CMK (cell line): Measurements from ENCODE around the gene HIGD1A.
"Not testable (repeated sequence)": the region's sequence is repeated elsewhere in the genome, so short reads cannot be mapped to it uniquely, and the experiment has no call there.

Experiments used
- DNase-seq: peaks from one replicate; pipeline ENCODE4 v3.0.0-alpha.2; 2010; ENCODE audit warnings: low read depth

The HIGD1A gene

DNA sequence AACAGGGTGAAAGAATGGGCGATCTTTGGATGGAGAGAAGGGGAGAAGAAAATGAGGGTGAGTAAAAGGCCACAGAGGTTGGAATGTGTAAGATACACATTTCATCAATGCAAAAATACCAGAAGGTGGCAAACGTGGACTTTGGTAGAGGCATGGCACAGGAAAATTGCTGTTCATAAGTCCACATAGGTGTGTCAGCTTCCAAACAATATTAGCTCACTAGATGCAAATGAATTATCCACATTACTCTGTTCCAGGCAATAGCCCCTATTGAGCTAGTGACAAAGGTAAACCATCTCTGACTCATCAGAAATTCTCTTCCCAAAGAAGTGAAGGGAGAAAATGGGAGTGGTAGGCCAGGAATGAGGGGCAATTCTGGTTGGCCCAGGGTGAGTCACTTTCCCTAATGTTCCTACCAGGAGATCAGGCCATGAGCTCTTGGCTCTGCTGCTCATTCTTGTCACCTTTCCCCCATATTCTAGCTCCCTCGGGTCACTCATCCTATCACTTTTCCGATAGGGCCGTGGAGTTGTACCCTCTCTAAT lies 24.9 kb upstream of the HIGD1A start:
- DNase-seq: no peak

DNA sequence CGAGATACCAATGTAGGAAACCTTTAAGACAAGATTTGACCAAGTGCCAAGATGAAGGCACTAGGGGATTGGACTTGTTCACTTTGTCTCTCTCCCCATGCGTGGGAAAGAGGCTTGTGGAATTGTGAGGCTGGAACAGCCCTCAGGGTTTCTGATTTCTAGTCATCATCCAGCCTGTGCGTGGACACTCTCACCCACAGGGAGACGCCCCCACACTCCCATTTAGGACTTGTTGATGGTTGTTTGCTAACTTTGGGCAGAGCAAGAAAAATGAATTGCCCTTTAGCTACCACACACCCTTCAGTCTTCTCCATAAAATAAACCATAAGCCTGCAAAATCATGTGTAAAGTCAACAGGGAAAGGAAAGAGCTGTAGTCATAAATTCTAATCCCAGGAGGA lies 23.4 kb upstream of the HIGD1A start:
- DNase-seq: no peak

GRCh38 chr3:42827023-42827422 lies 22.7 kb upstream of the HIGD1A start:
- no peak for DNase-seq

- no peak for DNase-seq
These were observed 21.9 kb upstream of the HIGD1A start for GRCh38 chr3:42826141-42826540.

DNA sequence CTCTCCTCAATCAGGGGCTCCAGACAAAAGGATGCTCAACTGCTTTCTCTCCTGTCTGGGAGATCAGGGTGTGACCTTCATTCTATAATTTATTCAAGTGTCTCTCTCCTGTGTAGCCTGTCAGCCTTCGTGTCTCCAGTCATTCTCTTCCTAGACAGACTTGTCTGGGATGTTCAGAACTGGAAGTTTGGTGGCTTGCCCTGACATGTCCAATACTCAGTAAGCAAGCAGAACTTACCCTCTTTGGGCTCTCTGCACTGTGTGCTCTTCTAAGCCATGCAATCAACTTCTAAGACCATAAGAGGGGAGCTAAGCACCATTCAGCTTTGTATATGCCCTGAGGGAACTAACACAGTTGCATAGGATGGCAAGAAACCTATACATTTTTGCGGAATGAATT lies 19.1 kb upstream of the HIGD1A start:
- no peak for DNase-seq

DNA sequence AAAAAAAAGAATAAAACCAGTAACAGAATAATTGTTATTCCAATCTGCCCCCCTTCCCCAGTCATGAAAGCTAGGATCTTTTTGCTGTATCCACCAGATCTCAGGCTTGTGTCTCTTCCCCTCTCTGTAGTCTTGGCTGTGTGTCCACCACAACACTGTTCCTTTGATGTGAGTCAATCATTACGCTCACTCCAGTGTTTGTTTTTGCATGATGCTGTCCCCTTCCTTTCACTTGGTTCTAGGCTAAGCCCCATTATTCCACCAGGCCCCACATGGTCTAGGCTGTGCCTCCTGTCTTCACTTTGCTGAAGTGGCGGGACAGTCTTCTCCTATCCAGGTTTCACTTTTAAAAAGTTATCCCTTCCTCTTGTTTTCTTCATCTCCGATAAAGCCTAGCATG lies 18.5 kb upstream of the HIGD1A start:
- no peak for DNase-seq

- no peak for DNase-seq
These were observed 16.4 kb upstream of the HIGD1A start for GRCh38 chr3:42820746-42821051.

GRCh38 chr3:42819351-42819965 lies 15.2 kb upstream of the HIGD1A start:
- no peak for DNase-seq

DNA sequence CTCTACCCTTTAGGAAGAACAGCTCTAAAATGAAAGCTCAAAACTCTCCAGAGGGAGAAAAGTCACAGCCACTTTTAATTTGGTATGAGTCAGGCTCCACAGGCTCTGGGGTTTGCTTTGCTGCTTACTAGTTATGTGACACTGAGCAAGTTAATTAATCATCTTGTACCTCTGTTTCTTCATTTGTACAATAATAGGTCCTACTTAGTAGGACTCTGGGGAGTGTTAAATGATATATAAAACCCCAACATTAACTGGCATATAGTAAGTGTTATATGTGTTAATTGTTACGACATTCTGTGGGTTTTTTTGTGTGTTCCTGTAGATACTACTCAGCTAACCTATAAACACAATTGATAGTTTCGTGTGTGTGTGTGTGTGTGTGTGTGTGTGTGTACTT lies 11.5 kb upstream of the HIGD1A start:
- DNase-seq: no peak

GRCh38 chr3:42814914-42815507 lies 10.7 kb upstream of the HIGD1A start:
- no peak for DNase-seq

- DNase-seq: no peak
These were observed 10.0 kb upstream of the HIGD1A start for GRCh38 chr3:42814246-42814645.

DNA sequence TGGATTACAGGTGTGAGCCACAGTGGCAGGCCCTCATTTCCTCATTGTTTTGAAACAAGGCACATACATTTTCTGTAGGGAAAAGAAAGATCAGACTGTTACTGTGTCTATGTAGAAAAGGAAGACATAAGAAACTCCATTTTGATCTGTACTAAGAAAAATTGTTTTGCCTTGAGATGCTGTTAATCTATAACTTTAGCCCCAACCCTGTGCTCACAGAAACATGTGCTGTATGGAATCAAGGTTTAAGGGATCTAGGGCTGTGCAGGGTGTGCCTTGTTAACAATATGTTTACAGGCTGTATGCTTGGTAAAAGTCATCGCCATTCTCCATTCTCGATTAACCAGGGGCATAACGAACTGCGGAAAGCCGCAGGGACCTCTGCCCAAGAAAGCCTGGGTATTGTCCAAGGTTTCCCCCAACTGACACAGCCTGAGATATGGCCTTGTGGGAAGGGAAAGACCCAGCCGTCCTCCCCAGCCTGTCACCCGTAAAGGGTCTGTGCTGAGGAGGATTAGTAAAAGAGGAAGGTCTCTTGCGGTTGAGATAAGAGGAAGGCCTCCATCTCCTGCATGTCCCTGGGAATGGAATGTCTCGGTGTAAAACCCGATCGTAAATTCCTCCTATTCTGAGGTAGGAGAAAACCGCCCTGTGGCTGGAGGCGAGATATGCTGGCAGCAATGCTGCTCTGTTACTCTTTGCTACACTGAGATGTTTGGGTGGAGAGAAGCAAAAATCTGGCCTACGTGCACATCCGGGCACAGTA lies 7.0 kb upstream of the HIGD1A start:
- DNase-seq: peak; percentile 64

DNA sequence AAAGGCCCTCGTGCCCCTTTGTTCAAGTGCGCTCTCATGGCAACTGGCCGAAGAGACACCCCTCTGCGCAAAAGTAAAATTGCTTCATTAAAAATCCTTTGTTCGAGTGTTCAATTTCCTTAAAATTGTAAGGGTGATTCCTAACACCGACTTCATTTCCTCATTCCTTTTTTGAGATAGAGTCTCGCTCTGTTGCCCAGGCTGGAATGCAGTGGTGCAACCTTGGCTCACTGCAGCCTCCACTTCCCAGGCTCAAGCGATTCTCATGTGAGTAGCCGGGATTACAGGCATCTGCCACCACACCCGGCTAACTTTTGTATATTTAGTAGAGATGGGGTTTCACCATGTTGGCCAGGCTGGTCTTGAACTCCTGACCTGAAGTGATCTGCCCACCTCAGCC lies 6.4 kb upstream of the HIGD1A start:
- DNase-seq: not testable (repeated sequence)

GRCh38 chr3:42809202-42809601 lies 4.9 kb upstream of the HIGD1A start, which contains the start of gene ACKR2:
Gene ACKR2 (plus strand): TSS chr3:42809445. CDS start chr3:42864503, 55,058 bp downstream.
- DNase-seq: no peak

DNA sequence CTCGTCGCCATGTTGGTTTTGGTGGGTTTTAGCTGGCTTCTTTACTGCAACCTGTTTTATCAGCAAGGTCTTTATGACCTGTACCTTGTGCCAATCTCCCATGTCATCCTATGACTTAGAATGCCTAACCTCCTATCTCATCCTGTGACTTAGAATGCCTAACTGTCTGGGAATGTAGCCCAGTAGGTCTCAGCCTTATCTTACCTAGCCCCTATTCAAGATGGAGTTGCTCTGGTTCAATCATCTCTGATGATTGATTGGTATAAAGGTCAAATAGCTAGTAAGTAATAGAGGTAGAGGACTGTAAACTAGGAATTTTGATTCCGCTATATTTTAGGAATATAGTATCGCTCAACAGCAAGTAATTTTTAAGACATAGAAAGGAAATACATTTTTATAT lies 3.6 kb upstream of the HIGD1A start:
- DNase-seq: no peak

DNA sequence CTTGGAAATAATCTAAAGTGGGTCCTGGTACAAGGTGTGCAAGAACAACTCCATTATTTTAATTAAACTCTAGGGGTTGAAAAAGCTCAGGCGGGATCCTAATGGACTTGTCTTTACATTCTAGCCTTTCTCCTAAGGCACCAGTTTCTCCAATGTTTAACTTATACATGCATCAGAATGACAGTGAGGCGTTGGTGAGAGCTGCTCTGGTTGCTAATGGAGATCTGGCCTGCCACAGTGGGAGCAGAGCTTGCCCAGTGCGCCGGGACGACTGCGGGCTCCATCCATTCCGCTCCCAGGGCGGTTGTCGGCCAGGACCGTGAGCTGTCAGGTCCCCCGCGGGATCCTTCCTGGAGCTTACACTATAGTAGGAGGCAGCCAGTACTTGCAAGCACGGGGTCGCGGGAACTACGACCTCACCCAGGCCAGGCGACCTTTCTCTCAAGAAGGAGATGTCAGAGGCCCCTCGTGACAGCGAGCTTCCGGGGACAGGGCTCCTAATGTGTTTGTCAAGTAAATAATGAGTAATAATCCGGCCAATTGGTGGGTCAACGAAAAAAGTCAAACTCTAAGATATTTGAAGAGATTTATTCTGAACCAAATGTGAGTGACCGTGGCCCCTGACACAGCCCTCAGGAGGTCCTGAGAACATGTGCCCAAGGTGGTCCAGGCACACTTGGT lies 991 bp upstream of the HIGD1A start:
- DNase-seq: no peak

GRCh38 chr3:42804831-42805132 lies 492 bp upstream of the HIGD1A start:
- DNase-seq: no peak

- DNase-seq: no peak
These were observed 730 bp downstream of the HIGD1A start for GRCh38 chr3:42803414-42804105.

DNA sequence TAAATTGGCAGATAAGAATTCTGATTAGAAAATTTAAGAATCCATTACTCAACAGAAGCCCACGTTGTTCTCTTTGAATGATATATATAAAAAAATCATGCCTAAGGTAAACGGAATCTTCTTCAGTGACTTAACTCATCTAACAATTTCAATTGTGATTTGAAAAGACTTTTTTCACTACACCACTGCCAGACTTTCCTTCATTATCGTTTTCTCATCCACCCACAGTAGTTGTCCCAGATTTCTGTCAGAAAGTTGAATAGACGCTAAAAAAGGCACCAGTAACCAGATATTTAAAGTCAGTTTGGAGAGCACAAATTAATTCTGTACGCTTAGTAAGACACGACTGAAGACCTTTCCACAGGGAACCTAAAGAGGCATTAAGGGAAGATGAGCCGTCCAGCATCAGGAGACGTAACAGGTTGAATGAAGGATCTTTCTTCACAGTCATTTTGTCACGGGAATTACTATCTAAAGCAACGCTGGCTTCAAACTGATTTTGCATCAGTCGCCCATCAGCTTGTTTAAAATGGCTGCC lies 1.3 kb downstream of the HIGD1A start:
- no peak for DNase-seq

DNA sequence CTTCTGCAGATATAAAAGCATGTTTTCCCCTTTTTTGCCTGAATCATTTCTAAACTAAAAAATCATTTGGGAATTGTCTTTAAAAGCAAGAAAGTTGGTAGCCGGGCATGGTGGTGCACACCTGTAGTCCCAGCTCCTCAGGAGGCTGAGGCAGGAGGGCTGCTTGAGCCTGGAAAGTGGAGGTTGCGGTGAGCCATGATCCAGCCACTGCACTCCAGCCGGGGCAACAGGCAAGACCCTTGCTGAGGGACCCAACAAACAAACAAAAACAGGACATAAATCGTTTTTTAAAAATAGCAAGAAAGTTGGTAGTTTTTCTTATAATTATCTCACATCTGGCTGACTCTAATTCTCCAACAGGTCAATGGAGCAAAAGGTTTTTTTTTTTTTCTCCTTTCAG lies 2.5 kb downstream of the HIGD1A start:
- no peak for DNase-seq

GRCh38 chr3:42801048-42801620 lies 3.2 kb downstream of the HIGD1A start:
- DNase-seq: no peak

- DNase-seq: no peak
These were observed 4.0 kb downstream of the HIGD1A start for GRCh38 chr3:42800251-42800650.
